Common myeloid progenitor, CD34-positive (primary cell): Measurements from ENCODE around the gene BRD1.

Experiments used
- CTCF ChIA-PET: fragments of 350-600 bp; sonication (Branson Sonifier 250); formaldehyde crosslinking; loops from one replicate; lab custom pipeline; 2021; ENCODE audit warnings: antibody characterized with exemption; lab: Charles Lee
- POLR2A ChIA-PET: fragments of 350-600 bp; sonication (Branson Sonifier 250); formaldehyde crosslinking; loops from one replicate; lab custom pipeline; 2021; ENCODE audit warnings: antibody characterized with exemption; lab: Charles Lee
- DNase-seq, 3 donors: peaks; one replicate each; pipeline versions ENCODE4 v3.0.0 to v3.0.0-alpha.2; 2013
- H3K27ac ChIP-seq, 2 experiments: 1 replicate in 1 of 2; 2 replicates in 1 of 2; pipeline ENCODE4 v1.7.0; 2013; ENCODE audit warnings: inconsistent platforms in 2 of 2, low read length in 2 of 2, mild to moderate bottlenecking in 2 of 2, low read depth in 1 of 2, moderate library complexity in 1 of 2; ENCODE audit not compliant: severe bottlenecking in 2 of 2, insufficient read depth in 1 of 2, poor library complexity in 1 of 2
- H3K27me3 ChIP-seq, 5 experiments: replicated peaks in 2 of 5; 1 replicate in 3 of 5; 2 replicates in 2 of 5; pipeline versions ENCODE4 v1.6.1 to v1.7.0; 2013; ENCODE audit warnings: low read length in 4 of 5, mild to moderate bottlenecking in 2 of 5, moderate library complexity in 2 of 5, inconsistent platforms in 1 of 5; ENCODE audit not compliant: insufficient read depth in 5 of 5, control insufficient read depth in 4 of 5
- H3K36me3 ChIP-seq, 4 experiments: 1 replicate in 2 of 4; 2 replicates in 2 of 4; pipeline versions ENCODE4 v1.6.1 to v1.7.0; 2013; ENCODE audit warnings: low read length in 3 of 4, control low read depth in 1 of 4, mild to moderate bottlenecking in 1 of 4; ENCODE audit not compliant: control insufficient read depth in 4 of 4, insufficient read depth in 4 of 4
- H3K4me1 ChIP-seq, 4 experiments: 1 replicate in 3 of 4; 2 replicates in 1 of 4; pipeline versions ENCODE4 v1.6.1 to v1.7.1; 2013; ENCODE audit warnings: low read length in 3 of 4, mild to moderate bottlenecking in 3 of 4, control low read depth in 1 of 4, inconsistent platforms in 1 of 4, moderate library complexity in 1 of 4; ENCODE audit not compliant: control insufficient read depth in 4 of 4, insufficient read depth in 4 of 4; ENCODE audit errors: control extremely low read depth in 1 of 4
- H3K4me3 ChIP-seq, 7 experiments: 1 replicate in 4 of 7; 2 replicates in 3 of 7; pipeline versions ENCODE4 v1.5.1 to v1.7.0; 2013; ENCODE audit warnings: mild to moderate bottlenecking in 7 of 7, low read length in 6 of 7, moderate library complexity in 6 of 7, inconsistent platforms in 2 of 7, low read depth in 2 of 7, control low read depth in 1 of 7; ENCODE audit not compliant: insufficient read depth in 4 of 7, control insufficient read depth in 1 of 7; ENCODE audit errors: extremely low read depth in 1 of 7
- H3K9me3 ChIP-seq, 5 experiments: 1 replicate in 4 of 5; 2 replicates in 1 of 5; pipeline versions ENCODE4 v1.6.1 to v1.7.1; 2013; ENCODE audit warnings: low read length in 4 of 5, mild to moderate bottlenecking in 2 of 5, inconsistent platforms in 1 of 5, low read depth in 1 of 5, moderate library complexity in 1 of 5; ENCODE audit not compliant: control insufficient read depth in 4 of 5, insufficient read depth in 2 of 5; ENCODE audit errors: control extremely low read depth in 1 of 5
- WGBS: methylation state at CpG from one replicate; pipeline ENCODE4 v1.1.5; 2013; ENCODE audit not compliant: insufficient coverage; 5-methylcytosine and 5-hydroxymethylcytosine counted together

Gene BRD1

DNA sequence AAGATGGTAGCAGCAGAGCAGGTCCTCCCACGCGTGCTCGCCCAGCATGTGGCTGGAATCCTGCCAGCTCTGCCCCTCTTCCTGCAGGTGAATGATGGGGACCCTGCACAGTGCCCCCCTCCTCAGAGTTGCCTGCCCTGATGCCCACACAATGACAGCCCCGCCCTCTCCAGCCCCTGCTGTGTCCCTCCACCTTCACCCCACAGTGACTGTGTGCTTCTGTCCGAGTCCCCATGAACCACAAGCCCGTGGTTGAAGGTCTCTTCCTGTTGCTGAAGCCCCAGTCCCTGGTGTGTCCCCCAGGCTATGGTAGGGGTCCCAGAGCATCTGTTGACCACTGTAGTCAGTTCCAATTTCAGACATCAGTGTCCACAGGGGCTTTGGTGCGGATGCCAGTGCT, 71.0 kb downstream of the BRD1 start:
- CTCF ChIA-PET = no interaction called here
- whole genome bisulfite sequencing = 74% methylated on average over 7 of the region's 7 CpGs
- Histone ChIP-seq H3K36me3 (no peaks in the 10 kb centered on the region), H3K27ac (no peak overlapping the region), H3K4me3 (no peak overlapping the region), H3K27me3 (no peaks in the 10 kb centered on the region), H3K9me3 (peaks cover 0 to 6% (median 0%) of the 10 kb centered on the region in 5 experiments), H3K4me1 (peaks cover 0 to 19% (median 11%) of the 10 kb centered on the region in 4 experiments)
- no peak for DNase-seq
- POLR2A ChIA-PET = no interaction called here

DNA sequence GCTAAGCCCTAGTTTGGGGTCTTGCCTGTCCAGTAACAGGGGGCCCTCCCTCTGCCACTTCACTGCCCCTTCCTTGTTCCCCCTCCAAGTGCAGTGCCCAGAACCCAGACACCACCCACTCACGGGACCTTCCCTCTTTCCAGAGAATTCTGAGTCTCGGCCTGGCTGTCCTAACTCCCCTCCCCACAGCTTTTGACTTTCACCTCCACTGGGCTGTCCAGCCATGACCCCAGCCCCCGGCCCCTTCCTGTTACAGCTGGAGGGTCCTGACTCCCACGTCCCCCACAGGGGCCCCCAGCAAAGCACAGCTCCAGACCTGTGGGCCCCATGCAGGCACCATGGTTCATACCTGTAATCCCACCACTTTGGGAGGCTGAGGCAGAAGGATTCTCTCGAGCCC, 71.5 kb downstream of the BRD1 start:
- CTCF ChIA-PET = no interaction called here
- no peak for DNase-seq
- H3K27me3 ChIP-seq = no peaks in the 10 kb centered on the region
- no peak overlapping the region for H3K27ac ChIP-seq
- no peak overlapping the region for H3K4me3 ChIP-seq
- POLR2A ChIA-PET = no interaction called here
- H3K9me3 ChIP-seq = peaks cover 0 to 6% (median 0%) of the 10 kb centered on the region in 5 experiments
- WGBS = 100% methylated on average over 5 of the region's 5 CpGs
- no peaks in the 10 kb centered on the region for H3K36me3 ChIP-seq
- peaks cover 0 to 18% (median 7%) of the 10 kb centered on the region in 4 experiments for H3K4me1 ChIP-seq

DNA sequence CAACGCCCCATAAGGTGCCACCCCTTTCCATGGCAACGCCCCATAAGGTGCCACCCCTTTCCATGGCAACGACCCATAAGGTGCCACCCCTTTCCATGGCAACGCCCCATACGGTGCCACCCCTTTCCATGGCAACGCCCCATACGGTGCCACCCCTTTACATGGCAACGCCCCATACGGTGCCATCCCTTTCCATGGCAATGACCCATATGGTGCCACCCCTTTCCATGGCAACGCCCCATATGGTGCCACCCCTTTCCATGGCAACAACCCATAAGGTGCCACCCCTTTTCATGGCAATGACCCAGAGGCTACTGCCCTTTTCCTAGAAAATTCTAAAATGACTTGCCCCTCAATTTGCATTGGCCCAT, 72.1 kb downstream of the BRD1 start:
- CTCF ChIA-PET = no interaction called here

DNA sequence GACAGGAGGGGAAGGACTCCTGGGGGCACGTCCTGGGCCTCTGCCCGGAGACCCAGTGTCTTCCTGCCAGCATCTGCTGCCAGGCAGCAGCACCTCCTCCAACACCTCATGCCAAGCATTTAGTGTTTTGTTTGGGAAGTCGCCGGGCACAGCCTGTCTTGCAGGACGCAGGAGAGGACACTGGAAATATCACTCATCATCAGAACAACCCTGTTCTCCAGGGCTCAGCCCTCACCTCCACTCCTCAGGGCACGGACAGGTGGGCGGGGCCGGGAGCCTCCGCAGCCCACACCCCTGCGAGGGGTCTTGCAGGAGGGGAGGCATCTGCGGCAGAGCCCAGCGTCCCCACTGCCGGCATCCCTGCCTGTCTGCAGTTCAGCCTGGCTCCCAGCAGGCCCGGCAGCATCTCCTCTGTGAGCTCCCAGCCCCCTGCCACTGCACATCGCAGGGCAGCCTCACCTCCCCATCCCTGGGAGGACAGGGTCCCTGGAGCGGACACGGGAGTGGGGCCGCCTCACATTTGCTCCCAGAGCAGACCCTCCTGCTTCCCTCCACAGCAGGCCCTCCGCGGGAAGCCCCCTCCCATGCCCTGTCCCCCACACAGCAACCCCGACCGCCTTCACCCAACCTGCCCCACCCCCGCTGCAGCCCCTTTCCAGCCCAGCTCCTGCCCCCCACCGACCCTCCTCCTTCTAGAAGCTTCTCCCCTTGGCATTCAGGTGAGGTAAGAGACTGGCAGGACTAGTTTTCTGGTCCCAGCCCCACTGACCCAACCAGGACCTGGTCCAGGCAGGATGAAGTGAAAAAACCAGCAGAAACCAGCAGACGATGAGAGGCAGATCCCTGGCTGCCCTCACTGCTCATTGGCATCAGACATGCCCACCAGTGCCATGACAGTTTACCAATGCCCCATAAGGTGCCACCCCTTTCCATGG, 72.7 kb downstream of the BRD1 start:
- Histone ChIP-seq H3K27ac (no peak overlapping the region), H3K9me3 (peaks cover 0 to 6% (median 0%) of the 10 kb centered on the region in 5 experiments), H3K27me3 (no peaks in the 10 kb centered on the region), H3K4me1 (peaks cover 0 to 8% (median 0%) of the 10 kb centered on the region in 4 experiments), H3K36me3 (no peaks in the 10 kb centered on the region), H3K4me3 (no peak overlapping the region)
- CTCF ChIA-PET = no interaction called here
- 91% methylated on average over 11 of the region's 25 CpGs for WGBS
- POLR2A ChIA-PET = no interaction called here
- DNase-seq = no peak

More for the DNA sequence above, 72.1 kb downstream of the BRD1 start:
- no peak overlapping the region for H3K4me3 ChIP-seq
- H3K27ac ChIP-seq = no peak overlapping the region
- H3K9me3 ChIP-seq = peaks cover 0 to 6% (median 0%) of the 10 kb centered on the region in 5 experiments
- H3K27me3 ChIP-seq = no peaks in the 10 kb centered on the region
- 96% methylated on average over 10 of the region's 10 CpGs for WGBS
- no peaks in the 10 kb centered on the region for H3K36me3 ChIP-seq
- H3K4me1 ChIP-seq = peaks cover 0 to 12% (median 2%) of the 10 kb centered on the region in 4 experiments
- no peak for DNase-seq
- POLR2A ChIA-PET = no interaction called here

DNA sequence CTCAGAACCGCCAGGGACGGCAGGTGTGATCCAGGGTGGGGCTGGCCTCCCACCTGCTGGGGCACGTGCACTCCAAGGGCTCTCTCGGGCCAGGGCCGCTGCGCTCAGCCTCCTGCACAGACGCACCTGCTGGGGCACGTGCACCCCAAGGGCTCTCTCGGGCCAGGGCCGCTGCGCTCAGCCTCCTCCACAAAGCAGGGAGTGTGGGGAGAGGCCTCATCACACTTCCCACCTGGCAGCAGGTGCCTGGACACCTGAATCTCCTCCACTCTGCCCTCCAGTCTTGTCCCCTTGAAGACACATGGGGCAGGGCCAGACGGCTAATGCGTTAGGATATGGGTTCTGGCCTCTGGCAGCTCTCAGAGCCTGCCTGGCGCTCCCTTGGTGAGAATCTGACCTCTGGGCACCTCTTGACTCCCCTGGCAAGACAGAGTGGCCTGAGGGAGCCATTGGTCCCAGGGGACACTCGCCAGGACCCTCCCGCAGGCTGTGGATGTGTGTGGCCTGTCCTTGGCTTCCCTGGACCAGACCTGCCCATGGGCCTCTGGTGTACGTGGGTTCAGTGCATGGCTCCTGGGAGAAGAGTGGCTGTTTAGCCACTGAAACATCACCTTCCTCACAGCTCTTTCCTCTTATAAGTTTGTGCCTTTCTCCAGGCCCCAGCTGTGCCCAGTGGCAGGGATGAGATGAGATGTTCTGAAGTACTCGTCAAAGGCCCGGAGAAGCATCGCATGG, 73.5 kb downstream of the BRD1 start:
- H3K4me1 ChIP-seq = peaks cover 0 to 9% (median 4%) of the 10 kb centered on the region in 4 experiments
- H3K27me3 ChIP-seq = no peaks in the 10 kb centered on the region
- no peaks in the 10 kb centered on the region for H3K36me3 ChIP-seq
- ChIA-PET POLR2A (no interaction called here), CTCF (no interaction called here)
- WGBS = over 99% methylated on average over 17 of the region's 20 CpGs
- H3K27ac ChIP-seq = no peak overlapping the region
- no peak for DNase-seq
- H3K4me3 ChIP-seq = no peak overlapping the region
- peaks cover 0 to 6% (median 0%) of the 10 kb centered on the region in 5 experiments for H3K9me3 ChIP-seq

DNA sequence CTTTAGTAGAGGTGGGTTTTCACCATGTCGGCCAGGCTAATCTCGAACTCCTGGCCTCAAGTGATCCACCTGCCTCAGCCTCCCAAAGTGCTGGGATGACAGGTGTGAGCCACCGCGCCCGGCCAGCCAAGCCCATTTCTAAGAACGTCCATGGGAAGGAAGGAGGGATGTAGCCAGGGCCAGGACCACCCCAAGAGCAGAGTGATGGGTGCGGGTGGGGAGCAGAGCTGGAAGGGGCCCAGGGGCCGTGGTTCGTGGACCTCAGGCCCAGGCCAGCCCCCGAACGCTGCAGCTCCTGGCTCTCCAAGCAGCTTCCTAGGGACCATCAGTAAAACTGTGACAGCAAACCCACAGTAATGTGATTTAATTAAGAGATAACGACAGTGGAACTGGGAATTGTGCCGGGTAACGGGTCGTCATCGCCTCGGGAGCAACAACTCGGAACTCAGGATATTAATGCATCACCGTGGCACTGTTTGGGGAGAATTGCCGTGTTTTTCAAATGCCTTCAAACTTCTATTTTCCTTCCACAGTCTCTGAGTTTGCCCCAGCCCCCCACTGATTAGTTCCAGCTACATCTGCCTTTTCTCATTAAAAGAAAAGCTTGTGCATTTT, 74.3 kb downstream of the BRD1 start:
- Histone ChIP-seq H3K9me3 (peaks cover 0 to 6% (median 0%) of the 10 kb centered on the region in 5 experiments), H3K27ac (no peak overlapping the region), H3K27me3 (no peaks in the 10 kb centered on the region), H3K4me1 (peaks cover 0 to 15% (median 11%) of the 10 kb centered on the region in 4 experiments), H3K36me3 (no peaks in the 10 kb centered on the region), H3K4me3 (no peak overlapping the region)
- CTCF ChIA-PET = interaction anchor here (0.9 kb wide), 1 partner anchor 16 kb away, joined by 3 read pairs; no protein-coding TSS in a partner anchor
- POLR2A ChIA-PET = no interaction called here
- no peak for DNase-seq
- WGBS = 92% methylated on average over 17 of the region's 20 CpGs
